ENCODE measurements around the gene RADIL.

Gene RADIL

GRCh38 chr7:4851459-4852422 lies 31.8 kb downstream of the RADIL start:
- no peak for DNase-seq

DNA sequence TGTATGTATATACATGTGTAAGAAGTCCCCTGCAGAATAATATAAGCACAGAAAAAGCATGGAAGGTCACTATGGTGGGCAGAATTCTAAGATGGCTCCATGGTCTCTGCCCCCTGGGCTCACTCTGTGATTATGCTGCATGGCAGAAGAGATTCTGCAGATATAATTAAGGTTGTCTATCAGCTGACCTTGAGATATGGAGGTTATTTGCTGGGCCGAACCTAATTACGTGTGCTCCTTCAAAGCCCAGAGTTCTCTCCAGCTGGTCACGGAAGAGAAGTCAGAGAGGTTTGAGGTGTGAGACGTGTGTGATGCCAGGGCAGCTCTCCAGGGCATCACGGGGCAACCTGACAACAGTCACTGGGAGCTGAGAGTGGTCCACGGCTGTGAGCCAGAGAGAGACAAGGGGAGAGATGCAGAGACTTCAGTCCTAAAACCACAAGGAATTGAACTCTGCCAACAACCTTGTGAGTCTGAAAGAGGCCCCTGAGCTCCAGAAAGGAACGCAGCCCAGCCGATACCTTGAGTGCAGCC lies 33.2 kb downstream of the RADIL start:
- DNase-seq, result no peak

DNA sequence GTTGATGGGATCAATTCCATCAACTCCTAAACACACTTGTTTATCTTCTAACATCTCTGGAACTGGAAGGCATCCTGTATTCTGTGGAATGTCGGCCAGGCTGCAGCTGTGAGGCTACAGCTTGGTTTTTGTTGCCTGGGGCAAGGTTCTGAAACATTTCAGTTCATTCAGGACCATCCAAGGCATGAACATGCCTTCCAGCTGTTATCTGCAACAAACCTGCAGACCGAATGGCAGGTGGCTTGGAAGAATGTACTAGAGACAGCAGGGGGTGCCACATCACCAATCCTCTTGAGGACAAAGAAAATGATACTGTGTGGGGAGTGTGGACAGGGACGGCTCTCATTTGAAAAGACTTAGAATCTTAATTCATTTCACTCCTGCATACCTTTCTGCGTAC lies 34.1 kb downstream of the RADIL start:
- peak; percentile 16 for DNase-seq

DNA sequence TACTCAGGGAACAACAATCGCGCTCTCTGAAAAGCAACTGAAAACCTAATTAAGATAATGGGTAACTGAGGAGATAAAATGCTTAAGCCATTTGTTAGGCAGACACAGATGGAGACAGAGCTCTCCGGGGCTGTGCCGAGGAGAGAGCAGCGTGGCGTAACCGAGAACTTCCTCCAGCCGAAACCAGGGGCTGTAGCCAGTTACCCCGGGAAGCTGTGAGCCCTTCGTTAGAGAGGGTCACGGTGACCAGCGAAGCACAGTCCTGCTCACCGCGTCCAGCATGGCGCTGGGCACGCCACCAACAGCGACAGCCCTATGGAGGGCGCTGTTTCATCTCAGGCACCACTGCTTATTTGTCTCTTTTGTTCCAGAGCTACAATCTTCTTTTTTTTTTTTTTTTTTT lies 37.8 kb downstream of the RADIL start:
- no peak for DNase-seq

DNA sequence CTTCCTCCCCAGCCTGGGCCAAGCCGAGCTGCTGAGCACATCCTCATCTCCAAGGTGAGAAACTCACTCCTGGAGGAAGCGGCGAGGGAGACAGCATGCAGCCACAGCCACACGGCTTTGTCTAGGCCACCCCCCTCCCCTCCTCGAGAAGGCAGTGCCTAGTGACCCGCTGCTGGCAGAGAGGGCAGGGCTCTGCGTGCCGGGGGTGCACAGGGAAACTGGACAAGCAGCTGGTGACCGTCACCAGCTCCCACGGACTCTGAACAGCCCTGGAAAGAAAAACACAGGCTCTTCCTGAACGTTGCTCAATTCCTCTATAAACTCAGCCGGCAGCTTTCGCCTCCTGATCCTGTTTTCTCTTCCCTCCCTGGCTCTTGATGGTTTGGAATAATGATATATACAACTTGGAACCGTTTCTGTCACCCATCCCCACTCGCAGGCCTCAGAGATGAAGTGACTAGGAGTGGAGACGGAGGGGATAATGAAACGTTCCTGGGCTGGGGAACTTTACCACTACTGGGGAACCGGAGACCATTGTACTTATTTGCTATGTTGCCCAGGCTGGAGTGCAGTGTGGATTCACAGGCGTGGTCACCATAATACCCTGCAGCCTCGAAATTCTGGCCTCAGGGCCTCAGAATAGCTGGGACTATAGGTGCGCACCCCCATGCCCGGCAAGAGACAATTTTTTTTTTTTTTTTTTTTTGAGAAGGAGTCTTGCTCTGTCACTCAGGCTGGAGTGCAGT lies 41.0 kb downstream of the RADIL start:
- DNase-seq, result no peak

DNA sequence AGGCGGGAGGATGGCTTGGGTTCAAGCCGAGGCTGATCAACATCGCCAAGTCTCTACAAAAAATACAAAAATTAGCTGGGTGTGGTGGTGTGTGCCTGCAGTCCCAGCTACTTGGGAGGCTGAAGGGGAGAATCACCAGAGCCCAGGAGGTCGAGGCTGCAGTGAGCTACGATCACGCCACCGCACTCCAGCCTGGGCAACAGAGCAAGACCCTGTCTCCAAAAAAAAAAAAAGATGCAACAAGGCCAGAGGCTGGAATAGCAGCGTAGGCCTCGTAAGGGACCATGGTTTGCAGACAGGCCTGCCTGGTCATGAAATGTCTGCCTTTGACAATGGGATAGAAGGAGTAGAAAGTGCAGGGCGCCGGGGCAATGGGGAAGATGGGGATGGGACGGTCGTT lies 41.7 kb downstream of the RADIL start:
- DNase-seq, result no peak

DNA sequence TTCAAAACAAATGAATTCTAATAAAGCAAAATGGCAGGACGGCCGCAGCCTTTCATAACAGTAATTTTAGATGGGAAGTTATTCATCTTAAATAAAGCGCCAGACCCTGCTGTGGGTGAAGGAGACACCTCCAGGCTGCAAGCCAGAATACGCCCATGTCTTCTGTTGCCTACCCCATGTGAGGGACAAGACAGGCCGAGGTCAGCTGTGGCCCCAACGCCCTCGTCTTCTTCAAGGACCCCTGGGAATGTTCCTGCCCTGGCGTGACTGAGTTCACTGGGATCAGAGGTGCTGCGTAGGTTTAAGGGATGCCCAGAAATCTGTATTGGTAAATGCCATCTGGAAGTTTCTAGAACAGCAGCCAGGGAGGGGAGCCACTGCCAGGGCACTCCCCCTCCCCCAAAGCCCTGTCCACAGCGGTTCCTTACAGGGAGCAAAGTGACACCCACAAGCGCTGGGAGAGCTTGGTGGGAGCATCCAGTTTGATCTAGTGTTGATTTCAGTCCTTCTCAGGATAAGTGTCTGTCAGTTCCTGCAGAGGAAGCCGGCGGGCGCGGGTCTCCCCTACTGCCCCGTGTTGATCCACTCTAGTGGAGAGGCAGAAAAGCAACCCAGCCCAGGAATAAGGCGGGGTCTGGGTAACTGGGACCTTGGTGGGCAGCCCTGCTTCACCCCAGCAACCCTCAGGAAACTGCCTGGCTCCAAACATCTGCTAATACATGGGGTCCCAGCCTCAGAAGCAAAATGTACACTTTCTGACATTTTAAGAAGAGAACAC lies 42.3 kb downstream of the RADIL start:
- no peak for DNase-seq

GRCh38 chr7:4840079-4840501 lies 43.4 kb downstream of the RADIL start:
- DNase-seq, result no peak

DNA sequence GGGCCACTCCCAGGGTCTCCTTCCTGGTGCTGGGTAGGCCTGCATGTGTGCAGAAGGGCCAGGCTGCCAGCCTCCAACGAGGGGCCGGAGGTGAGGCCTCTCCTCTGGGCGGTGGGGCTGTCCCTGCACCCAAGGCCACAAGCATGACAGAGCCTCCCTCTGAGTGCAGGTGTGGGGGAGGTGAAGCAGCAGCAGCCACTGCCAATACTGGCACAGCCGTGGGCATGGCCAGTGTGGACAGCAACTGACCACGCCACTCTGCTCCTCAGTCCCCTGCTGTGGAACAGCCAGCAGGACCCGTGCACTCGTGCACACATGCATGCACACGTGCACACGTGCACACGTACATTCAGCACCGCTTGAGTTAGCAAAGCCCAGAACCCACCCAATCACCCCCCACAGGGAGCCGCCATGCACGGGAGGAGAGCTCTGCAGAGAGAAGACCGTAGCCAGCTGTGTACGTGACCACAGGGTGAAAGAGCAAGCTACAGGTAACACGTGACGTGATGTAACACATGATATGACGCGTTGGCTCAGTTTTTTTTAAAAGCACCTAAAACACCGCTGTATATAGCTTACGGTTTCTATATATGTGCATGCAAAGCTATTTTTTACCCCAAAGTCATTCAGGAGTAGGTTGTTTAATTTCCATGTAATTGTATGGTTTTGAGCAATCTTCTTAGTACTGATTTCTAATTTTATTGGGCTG lies 44.7 kb downstream of the RADIL start:
- DNase-seq, result no peak

GRCh38 chr7:4837803-4838625 lies 45.5 kb downstream of the RADIL start:
- DNase-seq, result no peak

- no peak for DNase-seq
These were observed 46.3 kb downstream of the RADIL start for GRCh38 chr7:4837041-4837802.

GRCh38 chr7:4836206-4836661 lies 47.3 kb downstream of the RADIL start:
- DNase-seq, result no peak

GRCh38 chr7:4835398-4836205 lies 47.9 kb downstream of the RADIL start:
- DNase-seq, result no peak

GRCh38 chr7:4834601-4835397 lies 48.7 kb downstream of the RADIL start:
- DNase-seq, result no peak

DNA sequence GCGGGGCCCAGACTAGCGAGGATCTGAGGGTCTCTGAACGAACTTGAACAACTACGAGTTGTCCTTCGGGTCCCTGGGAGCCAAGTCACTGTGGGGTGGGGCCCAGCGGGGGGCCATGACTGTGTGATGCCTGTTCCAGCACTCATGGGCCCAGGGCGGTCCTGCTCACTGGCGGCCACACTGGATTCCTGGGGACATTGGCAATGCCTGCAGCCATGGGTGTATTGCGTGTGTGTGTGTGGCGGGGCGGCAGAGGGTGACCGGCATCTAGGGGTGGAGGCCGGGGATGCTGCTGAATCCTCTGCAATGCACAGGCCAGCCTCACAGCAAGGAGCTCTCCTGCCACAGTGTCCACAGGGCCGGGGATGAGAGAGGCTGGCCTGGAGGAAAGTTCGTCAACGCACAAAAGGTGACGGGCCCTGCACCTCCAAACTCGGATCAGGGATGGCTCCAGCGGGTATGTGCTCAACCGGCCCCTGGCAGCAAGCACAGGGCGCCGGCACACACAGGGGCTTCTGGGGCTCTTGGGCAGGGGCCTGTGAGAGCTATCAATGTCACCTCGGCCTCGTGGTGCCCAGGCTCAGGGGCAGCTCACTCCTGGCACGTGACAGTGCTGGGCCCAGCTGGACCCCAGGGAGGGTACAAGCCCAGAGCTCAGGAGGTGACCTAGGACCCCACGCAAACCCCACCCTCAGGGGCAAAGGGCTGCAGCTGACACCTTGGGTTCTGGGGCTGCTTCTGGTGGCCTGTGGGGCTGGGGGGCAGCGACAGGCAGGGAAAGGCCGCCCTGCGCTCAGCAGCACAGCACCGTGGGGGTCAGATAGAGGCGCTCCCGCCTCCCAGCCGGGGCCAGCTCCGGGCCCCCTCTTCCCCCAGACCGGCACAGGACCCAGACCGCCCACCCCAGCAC lies 49.6 kb downstream of the RADIL start:
- no peak for DNase-seq

DNA sequence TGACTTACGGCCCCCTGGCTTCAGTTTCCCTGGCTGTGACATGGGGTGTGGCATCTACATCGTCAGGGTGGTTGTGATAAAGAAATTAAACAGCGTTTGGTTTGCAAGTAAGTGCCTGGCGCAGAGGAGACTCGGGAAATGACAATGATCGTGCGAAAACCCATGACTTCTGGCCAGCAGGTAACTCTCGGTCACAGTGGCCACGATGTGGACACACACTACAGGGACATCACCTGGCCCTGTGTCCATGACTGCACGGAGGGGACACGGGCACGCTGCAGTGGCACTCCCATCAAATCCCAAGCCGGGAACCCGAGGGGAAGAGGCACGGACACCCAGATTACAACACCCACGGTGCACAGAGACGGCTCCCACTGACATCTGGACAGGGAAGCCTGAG lies 50.3 kb downstream of the RADIL start:
- DNase-seq, result no peak

DNA sequence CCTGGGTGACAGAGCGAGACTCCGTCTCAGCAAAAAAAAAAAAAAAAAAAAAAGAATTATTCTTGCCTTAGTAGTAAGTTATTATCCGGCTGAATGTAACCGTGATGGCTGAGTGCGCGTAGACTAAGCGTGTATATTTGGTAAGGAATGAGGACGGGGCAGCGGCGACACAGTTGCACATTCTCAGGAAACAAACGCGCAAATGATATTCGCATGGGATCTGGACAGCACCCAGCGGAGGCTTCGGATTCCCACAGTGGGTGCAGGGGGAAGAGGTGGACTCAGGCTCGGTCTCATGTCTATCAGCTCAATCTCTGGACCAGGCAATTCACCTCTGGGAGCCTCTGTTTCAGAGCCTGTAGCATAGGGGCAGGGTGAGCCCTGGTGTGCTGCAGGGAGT lies 50.8 kb downstream of the RADIL start:
- DNase-seq, result no peak

Measured in CD4-positive, alpha-beta T cell treated with Interleukin-21 for 1 hour (primary cell).